Activated naive CD8-positive, alpha-beta T cell treated with anti-CD3 and anti-CD28 coated beads, Interleukin-2, amount 10 ng/mL, durations not matched to agents 7 days and 5 days (primary cell): Measurements from ENCODE around the gene RMRP. TPM values are rescaled to one million over a fixed set of nuclear protein-coding genes. Genes with fewer than 3 reads are reported as not detected.

Source experiments
- ATAC-seq: fragments of 150-1000 bp; cut with Tn5 transposase; one replicate; pipeline ENCODE4 v1.10.0; 2021; ENCODE audit warnings: low read depth, moderate library complexity
- POLR2A ChIA-PET: fragments of 350-600 bp; sonication (Branson Sonifier 250); formaldehyde crosslinking; loops from one replicate; lab custom pipeline; 2021; ENCODE audit warnings: antibody characterized with exemption; lab: Charles Lee
- DNase-seq: peaks from one replicate; pipeline ENCODE4 v3.0.0; 2021
- H3K27ac Mint-ChIP-seq: one replicate; pipeline ENCODE4 v1.8.0; 2022; ENCODE audit warnings: mild to moderate bottlenecking, mixed read lengths
- H3K27me3 Mint-ChIP-seq: one replicate; pipeline ENCODE4 v1.8.0; 2022; ENCODE audit warnings: mild to moderate bottlenecking, moderate library complexity, mixed read lengths
- H3K36me3 Mint-ChIP-seq: one replicate; pipeline ENCODE4 v1.8.0; 2021; ENCODE audit warnings: mild to moderate bottlenecking, mixed read lengths
- H3K4me1 Mint-ChIP-seq: one replicate; pipeline ENCODE4 v1.8.0; 2021; ENCODE audit warnings: mixed read lengths
- H3K4me3 Mint-ChIP-seq: one replicate; pipeline ENCODE4 v1.8.0; 2022; ENCODE audit warnings: mild to moderate bottlenecking, moderate library complexity, mixed read lengths
- H3K9me3 Mint-ChIP-seq: one replicate; pipeline ENCODE4 v1.8.0; 2021; ENCODE audit warnings: mixed read lengths
- total RNA-seq, 2 experiments: library from RNA; stranded (reverse); gene quantifications; one replicate each; pipeline ENCODE4 v1.2.3, GENCODE V29; 2021

Gene RMRP
- total RNA-seq, 2 experiments from 2014 or later, result 10,447 to 10,452 TPM

DNA sequence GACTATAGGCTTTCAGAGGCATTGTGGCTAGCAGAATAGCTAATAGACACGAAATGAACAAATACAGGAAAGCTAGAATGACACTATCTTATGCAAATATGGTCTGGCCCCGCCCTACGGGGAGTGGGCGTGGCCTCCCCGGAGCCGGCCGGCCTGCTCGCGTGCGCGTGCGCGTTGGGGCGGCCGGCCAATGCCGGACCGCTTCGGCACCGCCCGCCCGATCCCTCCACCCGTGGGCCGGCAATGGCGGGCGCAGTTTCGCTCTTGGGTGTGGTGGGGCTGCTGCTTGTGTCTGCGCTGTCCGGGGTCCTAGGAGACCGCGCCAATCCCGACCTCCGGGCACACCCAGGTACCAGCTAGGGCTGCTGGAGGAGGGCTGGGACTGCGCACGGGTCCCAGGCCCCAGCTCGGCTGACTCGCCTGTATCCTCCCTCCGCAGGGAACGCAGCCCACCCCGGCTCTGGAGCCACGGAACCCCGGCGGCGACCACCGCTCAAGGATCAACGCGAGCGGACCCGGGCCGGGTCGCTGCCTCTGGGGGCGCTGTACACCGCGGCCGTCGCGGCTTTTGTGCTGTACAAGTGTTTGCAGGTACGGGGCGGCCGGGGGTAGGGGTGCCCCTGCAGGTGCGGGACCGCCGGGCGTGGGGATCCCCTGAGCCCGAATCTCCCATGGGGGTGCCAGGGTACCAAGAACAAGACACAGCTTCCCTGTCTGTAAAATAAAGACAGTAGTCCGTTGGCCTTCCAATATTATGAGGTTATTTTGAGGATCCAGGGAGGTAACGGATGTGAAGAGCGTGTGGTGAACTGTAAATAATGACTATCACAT, 533 bp upstream of the RMRP start, which contains the start of gene CCDC107:
Gene CCDC107 (plus strand): TSS at position 156 of the 831 bp plus-strand sequence. CDS start 88 bp downstream, at position 244.
- H3K36me3 Mint-ChIP-seq, result peaks cover 34% of the 10 kb centered on the region
- no peaks in the 10 kb centered on the region for H3K27me3 Mint-ChIP-seq
- POLR2A ChIA-PET, result interaction anchor here (0.7 to 10.6 kb wide), 18 partner anchors 10 to 98 kb away, joined by 3 to 214 read pairs (median 4); partner anchors contain the start of genes CD72, CREB3, GBA2 and RGP1
- H3K4me1 Mint-ChIP-seq, result peaks cover 63% of the 10 kb centered on the region
- peak within 1 kb of the TSS; percentile 98 for H3K27ac Mint-ChIP-seq
- no peaks in the 10 kb centered on the region for H3K9me3 Mint-ChIP-seq
- DNase-seq (peak; percentile 93), ATAC-seq (peak; percentile 65)
- peak within 1 kb of the TSS; percentile 92 for H3K4me3 Mint-ChIP-seq

DNA sequence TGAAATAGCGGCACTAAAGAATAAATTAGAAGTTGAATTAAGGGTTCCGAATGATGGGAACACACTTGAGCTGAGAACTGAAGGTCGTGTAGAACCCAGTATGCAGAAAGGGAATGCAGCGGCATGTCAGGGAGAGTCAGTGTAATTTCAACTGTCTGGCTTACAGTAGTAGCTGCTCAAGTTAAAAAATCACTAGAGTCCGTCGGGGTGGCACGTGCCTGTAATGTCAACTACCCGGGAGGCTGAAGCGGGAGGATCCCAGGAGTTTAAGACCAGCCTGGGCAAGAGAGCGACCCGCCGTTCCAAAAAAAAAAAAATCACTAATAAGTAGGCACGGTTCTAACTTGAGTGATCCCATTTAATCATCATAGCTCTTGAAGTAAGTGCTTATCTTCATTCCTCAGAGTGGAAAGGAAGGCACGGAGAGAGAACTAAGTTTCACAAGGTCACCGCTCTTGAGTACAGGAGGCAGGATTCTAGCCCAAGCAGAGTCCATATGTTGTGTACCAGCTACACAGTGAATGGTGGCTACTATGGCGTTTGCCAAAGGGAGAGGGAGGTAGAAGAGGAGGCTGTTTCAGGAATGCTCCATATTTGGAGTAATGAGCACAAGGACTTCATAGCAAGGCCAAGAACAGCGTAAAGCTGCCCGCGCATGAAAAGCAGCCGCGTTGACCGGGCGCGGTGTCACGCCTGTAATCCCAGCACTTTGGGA, 831 bp downstream of the RMRP start:
- no peak for ATAC-seq
- Mint-ChIP-seq H3K9me3 (no peaks in the 10 kb centered on the region), H3K36me3 (peaks cover 27% of the 10 kb centered on the region), H3K27ac (peak overlapping the region; percentile 98), H3K4me1 (peaks cover 54% of the 10 kb centered on the region), H3K27me3 (no peaks in the 10 kb centered on the region), H3K4me3 (peak overlapping the region; percentile 92)
- POLR2A ChIA-PET, result interaction anchor here (1.2 to 10.6 kb wide), 9 partner anchors 8 to 92 kb away, joined by 3 to 214 read pairs (median 13); partner anchors contain the start of genes ARHGEF39, CD72, CREB3 and GBA2
- no peak for DNase-seq

- Mint-ChIP-seq H3K27ac (no peak overlapping the region), H3K9me3 (no peaks in the 10 kb centered on the region), H3K4me1 (peaks cover 54% of the 10 kb centered on the region), H3K27me3 (no peaks in the 10 kb centered on the region), H3K36me3 (peaks cover 23% of the 10 kb centered on the region), H3K4me3 (peak overlapping the region; percentile 92)
- DNase-seq (no peak), ATAC-seq (no peak)
- POLR2A ChIA-PET, result interaction anchor here (1.5 to 10.6 kb wide), 5 partner anchors 8 to 93 kb away, joined by 5 to 214 read pairs (median 16); partner anchors contain the start of genes ARHGEF39, CD72, CREB3 and GBA2
Observed at GRCh38 chr9:35656348-35656747, 1.5 kb downstream of the RMRP start.

GRCh38 chr9:35653611-35654010, 4.2 kb downstream of the RMRP start:
- POLR2A ChIA-PET, result interaction anchor here (0.6 kb wide), 2 partner anchors 11 to 653 kb away, joined by 3 to 4 read pairs; no protein-coding TSS in a partner anchor
- Mint-ChIP-seq H3K4me3 (no peak overlapping the region), H3K9me3 (no peaks in the 10 kb centered on the region), H3K27ac (no peak overlapping the region), H3K27me3 (no peaks in the 10 kb centered on the region), H3K4me1 (peaks cover 38% of the 10 kb centered on the region), H3K36me3 (peaks cover 14% of the 10 kb centered on the region)
- ATAC-seq (no peak), DNase-seq (no peak)

GRCh38 chr9:35652829-35653209, 5.0 kb downstream of the RMRP start:
- Mint-ChIP-seq H3K27me3 (no peaks in the 10 kb centered on the region), H3K27ac (no peak overlapping the region), H3K4me1 (peaks cover 44% of the 10 kb centered on the region), H3K9me3 (no peaks in the 10 kb centered on the region), H3K36me3 (peaks cover 15% of the 10 kb centered on the region), H3K4me3 (no peak overlapping the region)
- POLR2A ChIA-PET, result interaction anchor here (0.9 kb wide), 1 partner anchor 161 kb away, joined by 3 read pairs; the partner anchor contains the start of gene HINT2
- ATAC-seq, result no peak
- no peak for DNase-seq

GRCh38 chr9:35651956-35652828, 5.6 kb downstream of the RMRP start:
- peak overlapping the region; percentile 25 for H3K4me3 Mint-ChIP-seq
- H3K4me1 Mint-ChIP-seq, result peaks cover 44% of the 10 kb centered on the region
- POLR2A ChIA-PET, result interaction anchor here (0.9 to 9.1 kb wide), 3 partner anchors 9 to 162 kb away, joined by 3 to 214 read pairs (median 166); partner anchors contain the start of genes ARHGEF39, CCDC107, CD72 and HINT2
- no peaks in the 10 kb centered on the region for H3K27me3 Mint-ChIP-seq
- DNase-seq (no peak), ATAC-seq (no peak)
- peak overlapping the region; percentile 40 for H3K27ac Mint-ChIP-seq
- peaks cover 13% of the 10 kb centered on the region for H3K36me3 Mint-ChIP-seq
- no peaks in the 10 kb centered on the region for H3K9me3 Mint-ChIP-seq

DNA sequence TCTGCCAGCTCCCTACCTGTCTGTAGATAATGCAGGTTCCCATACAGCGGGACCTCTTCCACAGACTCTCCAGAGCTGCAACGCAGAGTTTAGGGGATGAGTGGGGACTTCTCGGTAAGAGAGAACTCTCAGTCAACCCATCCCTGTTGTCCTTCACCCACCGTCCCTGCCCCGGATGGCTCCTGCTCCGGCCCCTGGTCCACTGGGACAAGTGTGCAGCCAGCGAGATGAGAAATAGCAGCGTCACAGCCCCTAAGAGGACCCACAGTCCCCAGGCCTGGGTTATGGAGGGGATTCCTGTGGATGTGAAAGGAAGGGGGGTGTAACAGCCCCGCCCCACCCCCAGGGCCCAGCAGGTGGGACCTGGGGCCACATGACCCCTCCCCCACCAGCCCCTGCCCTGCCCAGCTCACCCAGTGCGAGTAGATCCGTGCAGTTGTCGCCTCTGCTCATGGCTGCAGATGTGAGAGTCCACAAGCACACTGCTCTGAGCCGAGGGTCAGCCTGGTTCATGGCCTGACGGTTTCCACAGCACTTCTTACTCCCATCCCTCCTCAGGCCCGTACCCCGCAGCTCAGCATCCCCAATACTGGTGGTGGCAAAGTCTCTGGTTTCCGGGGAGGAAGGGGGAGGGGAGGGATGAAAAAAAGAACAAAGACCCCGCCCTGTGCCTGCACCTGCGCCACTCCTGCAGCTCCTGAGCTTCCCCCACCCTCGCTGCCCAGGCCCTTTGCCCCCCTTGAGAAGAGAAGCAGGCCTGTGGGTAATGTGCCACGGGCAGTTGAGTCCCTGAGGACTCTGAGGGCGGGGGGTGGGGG, 7.3 kb downstream of the RMRP start, which contains the start of gene SIT1:
Gene SIT1 (minus strand): TSS at position 591 of the 818 bp plus-strand sequence. CDS start 78 bp downstream, at position 513.
- ATAC-seq, result no peak
- peak within 1 kb of the TSS; percentile 90 for H3K27ac Mint-ChIP-seq

GRCh38 chr9:35649431-35650340, 8.1 kb downstream of the RMRP start:
- Mint-ChIP-seq H3K36me3 (peaks cover 15% of the 10 kb centered on the region), H3K27me3 (no peaks in the 10 kb centered on the region), H3K9me3 (no peaks in the 10 kb centered on the region), H3K4me1 (peaks cover 37% of the 10 kb centered on the region), H3K4me3 (peak overlapping the region; percentile 87), H3K27ac (peak overlapping the region; percentile 90)
- POLR2A ChIA-PET, result interaction anchor here (0.6 to 9.1 kb wide), 13 partner anchors 10 to 478 kb away, joined by 3 to 214 read pairs (median 6); partner anchors contain the start of genes ARHGEF39, CCDC107, CD72 and CREB3
- no peak for ATAC-seq
- peak; percentile 67 for DNase-seq

More for the DNA sequence above, 7.3 kb downstream of the RMRP start, which contains the start of gene SIT1:
- DNase-seq, result peak; percentile 66
- H3K27me3 Mint-ChIP-seq, result no peaks in the 10 kb centered on the region
- POLR2A ChIA-PET, result interaction anchor here (0.9 to 9.1 kb wide), 9 partner anchors 10 to 164 kb away, joined by 3 to 214 read pairs (median 12); partner anchors contain the start of genes ARHGEF39, CCDC107, CD72 and CREB3
- peaks cover 15% of the 10 kb centered on the region for H3K36me3 Mint-ChIP-seq
- no peaks in the 10 kb centered on the region for H3K9me3 Mint-ChIP-seq
- H3K4me3 Mint-ChIP-seq, result peak within 1 kb of the TSS; percentile 87
- H3K4me1 Mint-ChIP-seq, result peaks cover 33% of the 10 kb centered on the region

DNA sequence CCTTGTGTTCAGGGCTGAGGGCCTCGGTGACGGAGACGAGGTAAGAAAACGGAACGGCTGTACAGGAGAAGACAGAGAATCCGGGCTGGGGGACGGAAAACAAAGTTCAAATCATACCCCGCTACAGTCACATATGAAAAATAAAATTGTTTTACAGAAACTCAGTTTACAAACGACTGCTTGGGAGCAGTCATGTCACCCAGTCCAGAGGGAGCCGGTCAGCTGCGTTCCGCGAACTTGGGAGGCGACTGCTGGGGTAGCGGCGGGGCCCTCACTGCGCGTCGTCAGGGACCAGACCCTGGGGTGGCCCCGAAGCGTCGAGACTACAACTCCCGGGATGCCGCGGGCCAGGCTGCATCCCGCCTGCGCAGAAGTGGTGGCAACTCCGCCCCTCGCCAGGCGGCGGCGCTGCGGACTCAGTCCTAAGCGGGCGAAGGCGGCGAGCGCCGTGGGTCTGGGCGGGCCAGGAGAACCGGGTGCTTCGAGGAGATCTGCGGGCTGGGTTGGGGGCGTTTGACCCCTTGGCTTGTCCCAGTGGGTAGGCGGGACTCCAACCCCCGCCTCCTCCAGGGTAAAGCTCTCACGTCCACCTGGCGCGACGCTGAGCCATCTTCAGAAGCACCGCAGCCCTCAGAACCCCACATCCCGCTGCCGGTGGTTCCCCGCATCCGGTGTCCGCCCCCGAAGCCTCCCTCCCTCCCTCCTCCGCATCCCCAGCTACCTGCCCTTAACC, 11.1 kb downstream of the RMRP start:
- peak overlapping the region; percentile 87 for H3K4me3 Mint-ChIP-seq
- DNase-seq (peak; percentile 98), ATAC-seq (peak; percentile 83)
- no peaks in the 10 kb centered on the region for H3K9me3 Mint-ChIP-seq
- H3K27me3 Mint-ChIP-seq, result no peaks in the 10 kb centered on the region
- peak overlapping the region; percentile 90 for H3K27ac Mint-ChIP-seq
- peaks cover 28% of the 10 kb centered on the region for H3K36me3 Mint-ChIP-seq
- POLR2A ChIA-PET, result interaction anchor here (0.7 to 9.1 kb wide), 24 partner anchors 7 to 567 kb away, joined by 3 to 214 read pairs (median 6); partner anchors contain the start of genes ARHGEF39, CCDC107, CD72 and CREB3
- peaks cover 42% of the 10 kb centered on the region for H3K4me1 Mint-ChIP-seq

DNA sequence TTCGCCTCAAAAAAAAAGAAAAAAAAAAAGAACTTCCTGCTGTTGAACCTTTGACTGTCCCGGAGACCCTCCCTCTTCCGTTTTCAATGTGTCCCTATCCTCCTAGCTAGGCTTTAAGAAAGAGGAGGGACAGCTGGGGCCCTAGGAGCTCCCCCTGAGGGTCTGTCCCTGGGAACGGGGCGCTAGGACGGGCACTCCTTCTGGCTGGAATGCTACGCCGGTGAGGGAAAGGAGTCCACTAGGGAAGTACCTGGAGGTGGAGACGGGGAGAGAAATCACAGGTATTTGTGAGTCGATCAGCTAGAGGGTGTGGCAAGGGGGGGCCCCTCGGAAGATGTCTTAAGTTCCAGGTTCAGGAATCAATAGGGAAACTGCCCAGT, 11.7 kb downstream of the RMRP start:
- Mint-ChIP-seq H3K27me3 (no peaks in the 10 kb centered on the region), H3K9me3 (no peaks in the 10 kb centered on the region), H3K4me3 (peak overlapping the region; percentile 87), H3K4me1 (peaks cover 43% of the 10 kb centered on the region), H3K36me3 (peaks cover 33% of the 10 kb centered on the region), H3K27ac (peak overlapping the region; percentile 90)
- ATAC-seq (no peak), DNase-seq (no peak)
- POLR2A ChIA-PET, result interaction anchor here (0.7 to 9.1 kb wide), 13 partner anchors 10 to 567 kb away, joined by 3 to 214 read pairs (median 6); partner anchors contain the start of genes ARHGEF39, CCDC107, CD72 and CREB3
